Kidney epithelial cell (primary cell): ENCODE data around the gene DNMT1. TPM values are rescaled to one million over a fixed set of nuclear protein-coding genes. Genes with fewer than 3 reads are reported as not detected.
"Not testable (repeated sequence)": the region's sequence is repeated elsewhere in the genome, so short reads cannot be mapped to it uniquely, and the experiment has no call there.

Source experiments
- DNase-seq: peaks from one replicate; pipeline ENCODE4 v3.0.0-alpha.2; 2010; ENCODE audit warnings: low read depth
- H3K27me3 ChIP-seq: 2 replicates; pipeline ENCODE4 v1.6.0; 2011; ENCODE audit warnings: low read length; ENCODE audit not compliant: control insufficient read depth, insufficient read depth
- H3K36me3 ChIP-seq: 2 replicates; pipeline ENCODE4 v1.5.1; 2011; ENCODE audit warnings: low read length; ENCODE audit not compliant: control insufficient read depth, insufficient read depth
- H3K4me3 ChIP-seq: 2 replicates; pipeline ENCODE4 v1.5.1; 2011; ENCODE audit warnings: low read depth, mild to moderate bottlenecking, control low read depth, low read length
- total RNA-seq: library from RNA; depleted of rRNA; stranded (reverse); fragments of >200 nt; gene quantifications from 2 replicates; pipeline ENCODE4 v1.2.3, GENCODE V29; 2015
- TF ChIP-seq, protein P1 (sequence below): IDR thresholded peaks from 2 replicates; pipeline ENCODE4 v1.5.1; 2011; ENCODE audit warnings: mild to moderate bottlenecking, moderate library complexity, low read length, control low read depth, inconsistent platforms; ENCODE audit not compliant: insufficient read depth, poor library complexity, severe bottlenecking

The DNMT1 gene
- total RNA-seq, 1 donor from 2014 or later, result 66.9 TPM

DNA sequence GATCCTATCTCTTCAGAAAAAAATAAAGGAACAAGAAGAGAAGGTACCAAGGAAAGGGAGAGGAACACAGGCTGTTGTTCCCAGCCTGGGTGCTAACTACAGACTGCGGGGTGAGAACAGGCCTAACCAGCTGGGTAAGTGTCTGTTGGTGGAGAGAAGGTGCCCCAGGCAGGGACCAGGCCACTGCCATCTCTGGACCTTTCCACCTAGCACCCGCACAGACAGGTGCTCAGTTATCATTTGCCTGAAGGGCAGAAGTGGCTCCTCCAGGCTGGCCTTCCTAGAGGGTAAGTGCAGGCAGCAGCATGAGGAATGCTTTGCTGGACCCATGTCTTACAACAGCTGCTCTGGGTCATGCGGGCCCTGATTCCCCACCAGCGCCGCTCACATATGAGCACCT, 10.1 kb downstream of the DNMT1 start:
- TF ChIP-seq, protein P1, sequence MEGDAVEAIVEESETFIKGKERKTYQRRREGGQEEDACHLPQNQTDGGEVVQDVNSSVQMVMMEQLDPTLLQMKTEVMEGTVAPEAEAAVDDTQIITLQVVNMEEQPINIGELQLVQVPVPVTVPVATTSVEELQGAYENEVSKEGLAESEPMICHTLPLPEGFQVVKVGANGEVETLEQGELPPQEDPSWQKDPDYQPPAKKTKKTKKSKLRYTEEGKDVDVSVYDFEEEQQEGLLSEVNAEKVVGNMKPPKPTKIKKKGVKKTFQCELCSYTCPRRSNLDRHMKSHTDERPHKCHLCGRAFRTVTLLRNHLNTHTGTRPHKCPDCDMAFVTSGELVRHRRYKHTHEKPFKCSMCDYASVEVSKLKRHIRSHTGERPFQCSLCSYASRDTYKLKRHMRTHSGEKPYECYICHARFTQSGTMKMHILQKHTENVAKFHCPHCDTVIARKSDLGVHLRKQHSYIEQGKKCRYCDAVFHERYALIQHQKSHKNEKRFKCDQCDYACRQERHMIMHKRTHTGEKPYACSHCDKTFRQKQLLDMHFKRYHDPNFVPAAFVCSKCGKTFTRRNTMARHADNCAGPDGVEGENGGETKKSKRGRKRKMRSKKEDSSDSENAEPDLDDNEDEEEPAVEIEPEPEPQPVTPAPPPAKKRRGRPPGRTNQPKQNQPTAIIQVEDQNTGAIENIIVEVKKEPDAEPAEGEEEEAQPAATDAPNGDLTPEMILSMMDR, result no peak
- DNase-seq, result no peak
- H3K4me3 ChIP-seq, result no peak overlapping the region
- H3K36me3 ChIP-seq, result no peaks in the 10 kb centered on the region
- no peaks in the 10 kb centered on the region for H3K27me3 ChIP-seq

DNA sequence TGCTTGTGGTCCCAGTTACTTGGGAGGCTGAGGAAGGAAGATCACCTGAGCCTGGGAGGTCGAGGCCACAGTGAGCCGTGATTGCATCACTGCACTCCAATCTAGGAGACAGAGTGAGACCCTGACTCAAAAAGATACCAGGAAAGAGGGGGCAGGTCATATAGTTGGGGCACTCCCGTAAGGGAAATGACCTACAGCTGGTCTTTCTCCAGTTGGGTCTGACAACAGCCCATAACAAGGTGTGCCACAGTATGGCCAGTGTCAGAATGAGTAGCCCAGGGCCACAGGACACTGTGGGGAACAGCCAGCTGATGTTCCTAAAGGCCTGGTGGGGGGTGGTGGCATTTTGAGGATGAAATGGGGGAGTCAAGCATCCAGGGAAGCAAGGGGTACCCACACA, 10.8 kb downstream of the DNMT1 start:
- no peaks in the 10 kb centered on the region for H3K27me3 ChIP-seq
- no peak for DNase-seq
- TF ChIP-seq, protein P1, result no peak
- no peaks in the 10 kb centered on the region for H3K36me3 ChIP-seq
- H3K4me3 ChIP-seq, result no peak overlapping the region

DNA sequence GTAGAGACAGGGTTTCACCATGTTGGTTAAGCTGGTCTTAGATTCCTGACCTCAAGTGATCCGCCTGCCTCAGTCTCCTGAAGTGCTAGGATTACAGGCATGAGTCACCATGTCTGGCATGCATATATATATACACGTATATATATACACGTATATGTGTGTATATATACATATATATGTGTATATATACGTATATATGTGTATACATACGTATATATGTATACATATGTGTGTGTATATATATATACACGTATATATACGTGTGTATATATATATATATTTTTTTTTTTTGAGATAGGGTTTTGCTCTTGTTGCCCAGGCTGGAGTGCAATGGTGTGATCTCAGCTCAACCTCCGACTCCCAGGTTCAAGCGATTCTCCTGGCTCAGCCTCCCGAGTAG, 11.9 kb downstream of the DNMT1 start:
- H3K27me3 ChIP-seq, result no peaks in the 10 kb centered on the region
- no peaks in the 10 kb centered on the region for H3K36me3 ChIP-seq

DNA sequence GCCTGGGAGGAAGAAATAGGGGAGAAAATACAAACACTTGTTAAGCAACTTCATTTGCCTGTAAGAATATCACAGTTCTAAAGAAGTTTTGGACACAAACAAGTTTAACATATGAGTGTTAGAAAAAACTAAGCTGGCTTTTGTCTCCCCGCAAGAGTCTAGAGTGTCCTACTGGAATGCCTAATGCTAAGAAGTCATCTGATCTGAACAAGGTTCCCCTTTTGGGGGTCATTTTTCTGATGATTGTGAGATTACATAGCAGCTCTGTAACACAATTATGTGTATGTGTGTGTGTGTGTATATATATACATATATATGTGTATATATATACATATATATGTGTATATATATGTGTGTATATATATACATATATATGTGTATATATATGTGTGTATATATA, 12.7 kb downstream of the DNMT1 start:
- Histone ChIP-seq H3K4me3 (no peak overlapping the region), H3K27me3 (no peaks in the 10 kb centered on the region), H3K36me3 (no peaks in the 10 kb centered on the region)
- TF ChIP-seq, protein P1, result no peak
- DNase-seq, result no peak

More for the DNA sequence above, 11.9 kb downstream of the DNMT1 start:
- no peak overlapping the region for H3K4me3 ChIP-seq
- TF ChIP-seq, protein P1, result no peak
- DNase-seq, result no peak

DNA sequence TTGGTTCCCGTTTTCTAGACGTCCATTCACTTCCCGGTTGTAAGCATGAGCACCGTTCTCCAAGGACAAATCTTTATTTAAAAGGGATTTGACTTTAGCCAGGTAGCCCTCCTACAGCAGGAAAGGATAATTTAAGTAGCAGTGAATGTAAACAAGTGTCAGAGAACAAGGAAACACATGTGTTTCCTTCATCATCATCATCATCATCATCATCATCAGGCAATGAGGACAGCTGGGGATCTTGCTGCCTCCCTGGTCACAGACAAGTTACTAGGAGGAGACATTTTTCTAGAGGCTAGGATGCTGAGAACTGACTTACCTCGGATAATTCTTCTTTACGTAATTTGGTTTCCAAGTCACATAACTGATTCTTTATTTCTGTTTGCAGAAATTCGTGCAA, 14.3 kb downstream of the DNMT1 start:
- TF ChIP-seq, protein P1, result no peak
- H3K36me3 ChIP-seq, result no peaks in the 10 kb centered on the region
- no peaks in the 10 kb centered on the region for H3K27me3 ChIP-seq
- no peak overlapping the region for H3K4me3 ChIP-seq
- DNase-seq, result no peak

DNA sequence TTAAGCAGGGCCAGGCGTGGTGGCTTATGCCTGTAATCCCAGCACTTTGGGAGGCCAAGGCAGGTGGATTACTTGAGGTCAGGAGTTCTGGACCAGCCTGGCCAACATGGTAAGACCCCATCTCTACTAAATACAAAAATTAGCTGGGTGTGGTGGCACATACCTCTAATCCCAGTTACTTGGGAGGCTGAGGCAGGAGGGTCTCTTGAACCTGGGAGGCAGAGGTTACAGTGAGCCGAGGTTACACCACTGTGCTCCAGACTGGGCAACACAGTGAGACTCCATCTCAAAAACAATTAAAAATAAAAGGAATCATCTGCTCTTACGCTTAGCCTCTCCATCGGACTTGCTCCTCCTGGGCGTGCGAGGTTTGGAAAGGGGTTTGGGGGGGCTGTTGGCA, 14.7 kb downstream of the DNMT1 start:
- not testable (repeated sequence) for H3K36me3 ChIP-seq, H3K4me3 ChIP-seq, DNase-seq

More for the DNA sequence above, 14.7 kb downstream of the DNMT1 start:
- H3K27me3 ChIP-seq, result not testable (repeated sequence)
